ELF-1 (cell line): ENCODE results near the gene IL21R.
"Not testable (repeated sequence)": the region's sequence is repeated elsewhere in the genome, so short reads cannot be mapped to it uniquely, and the experiment has no call there.

Experiments
- DNase-seq: peaks from one replicate; pipeline ENCODE4 v3.0.0-alpha.2; 2016; ENCODE audit warnings: low read depth, low spot score

Gene IL21R

DNA sequence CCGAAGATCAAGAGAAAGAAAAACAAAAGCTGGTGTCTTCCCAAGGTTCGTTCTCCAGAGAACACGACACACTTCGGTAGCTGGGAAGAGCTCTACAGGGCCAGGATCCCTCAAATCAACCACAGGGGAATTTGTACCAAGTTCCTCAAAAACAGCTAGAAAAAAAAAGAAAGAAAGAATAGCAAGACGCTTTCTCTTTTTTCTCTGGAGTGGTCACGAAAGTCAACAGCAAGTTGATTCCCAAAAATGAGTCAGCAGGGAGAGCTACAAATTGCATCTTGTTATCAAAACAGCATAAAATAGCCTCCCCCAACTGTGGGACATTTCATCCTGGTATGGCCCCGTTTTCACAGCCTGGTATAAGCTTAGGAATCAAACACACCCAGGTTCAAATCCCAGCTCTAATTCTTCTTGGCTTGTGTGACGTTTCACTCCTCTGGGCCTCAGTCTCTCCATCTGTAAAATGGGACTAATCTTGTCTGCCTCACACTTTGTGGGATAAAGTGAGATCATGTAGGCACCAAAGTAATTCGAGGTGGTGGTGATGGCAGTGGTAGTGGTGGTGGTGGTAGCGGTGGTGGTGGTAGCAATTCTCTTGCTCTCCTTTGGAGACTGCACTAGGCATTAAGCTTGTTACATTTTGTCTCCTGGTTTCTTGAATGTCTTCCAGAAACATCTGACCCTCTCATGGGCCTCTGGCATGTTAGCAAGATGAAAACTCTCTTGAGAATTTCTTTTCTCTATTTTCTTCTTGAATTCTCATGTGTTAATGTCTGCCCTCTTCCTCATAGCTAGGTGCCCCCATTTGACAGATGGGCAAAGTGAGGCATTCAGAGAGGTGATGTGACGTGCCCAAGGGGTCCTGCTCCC, 988 bp upstream of the IL21R start:
- no peak for DNase-seq

DNA sequence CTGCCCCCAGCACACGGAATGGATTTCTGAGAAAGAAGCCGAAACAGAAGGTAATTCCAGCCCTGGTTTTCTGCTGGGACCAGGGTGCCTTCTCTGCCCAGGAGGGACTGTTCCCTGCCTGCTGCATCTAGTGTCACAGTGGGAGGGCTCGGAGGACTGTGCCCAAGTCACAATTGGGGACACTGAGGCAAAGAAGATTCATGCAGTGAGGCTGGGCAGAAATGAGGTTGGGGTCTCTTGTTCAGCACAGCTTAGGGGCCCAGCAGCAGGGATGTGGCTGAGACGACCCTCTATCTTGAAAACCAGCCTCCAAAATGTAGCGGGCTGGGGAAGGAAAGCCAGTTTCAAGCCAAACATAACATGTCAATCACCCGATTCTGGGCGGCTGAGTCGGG, 592 bp downstream of the IL21R start:
- DNase-seq: no peak

DNA sequence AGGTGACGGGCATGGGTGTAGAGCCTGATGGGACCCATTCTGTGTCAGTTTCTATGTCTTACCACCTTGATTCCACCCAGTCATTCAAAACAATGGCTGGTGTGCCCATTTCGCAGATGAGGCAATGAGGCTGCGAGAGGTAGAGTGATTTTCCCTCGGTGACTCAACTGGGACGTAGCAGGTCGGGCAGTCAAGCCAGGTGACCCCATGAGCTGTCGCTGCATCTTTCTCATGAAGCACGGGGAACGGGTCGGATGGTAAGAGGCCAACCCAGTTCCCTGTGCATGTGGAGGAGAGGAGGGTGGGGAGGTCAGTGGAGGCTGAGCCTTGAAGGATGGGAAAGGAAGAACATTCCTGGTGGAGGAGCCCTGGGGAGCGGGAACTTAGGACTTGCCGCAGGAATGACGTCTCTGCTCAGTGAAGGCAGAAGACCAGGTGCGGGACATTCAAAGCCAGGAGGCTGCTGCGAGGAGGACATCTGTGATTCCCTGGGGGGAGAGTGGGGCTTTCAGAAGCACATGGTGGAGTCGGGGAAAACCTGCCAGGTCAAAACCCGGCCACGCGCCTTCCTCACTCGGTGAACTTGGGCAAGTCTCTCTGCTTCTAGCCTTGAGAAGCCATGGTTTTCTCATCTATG, 1.1 kb downstream of the IL21R start:
- no peak for DNase-seq

DNA sequence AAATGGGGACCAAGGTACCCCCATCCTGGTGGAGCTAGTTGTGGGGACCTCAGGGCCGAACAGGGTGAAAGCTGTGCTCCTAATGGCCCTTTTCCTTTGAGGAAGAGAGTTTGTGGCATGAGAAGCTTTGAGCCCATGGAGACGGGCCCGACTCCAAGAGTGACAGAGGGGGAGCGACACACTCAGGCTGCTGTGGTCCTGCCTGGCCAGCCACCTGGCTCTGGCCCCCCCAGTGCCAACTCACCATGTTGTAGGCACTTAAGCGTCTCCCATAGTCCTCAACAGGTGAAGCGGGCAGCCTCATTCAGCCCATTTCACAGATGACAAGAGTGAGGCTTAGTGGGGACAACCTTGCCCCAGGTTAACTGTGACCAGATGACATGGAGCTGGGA, 1.6 kb downstream of the IL21R start:
- no peak for DNase-seq

DNA sequence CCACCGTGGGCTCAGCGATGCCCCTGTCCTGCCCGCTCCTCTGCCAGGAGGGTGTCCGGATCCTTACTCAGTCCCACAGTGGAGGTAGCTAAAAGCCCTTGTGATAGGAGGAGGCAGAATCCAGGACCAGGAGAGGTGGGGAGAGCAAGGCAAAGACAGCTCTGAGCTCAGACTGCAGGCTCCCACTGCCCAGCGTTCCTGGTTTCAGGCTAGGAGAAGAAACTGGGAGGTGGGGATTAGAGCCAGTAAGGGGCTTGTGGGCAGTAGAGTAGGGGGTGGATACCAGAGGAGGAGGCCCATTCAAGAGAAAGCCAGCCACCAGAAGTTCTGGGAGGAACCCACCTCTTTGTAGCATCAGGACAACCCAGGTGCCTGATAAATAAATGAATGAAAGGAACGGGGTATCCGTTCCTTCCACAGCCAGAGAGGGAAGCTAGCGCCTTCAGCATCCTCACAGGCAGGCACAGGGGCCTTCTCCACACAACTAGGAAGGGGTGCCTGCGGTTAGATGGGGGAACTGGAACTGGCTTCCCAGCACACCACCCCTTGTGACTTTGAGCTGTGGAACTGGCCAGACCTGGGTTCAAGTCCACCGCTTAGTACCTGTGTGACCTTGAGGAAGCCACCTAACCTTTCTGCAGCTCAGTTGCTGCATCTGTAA, 2.3 kb downstream of the IL21R start:
- no peak for DNase-seq

DNA sequence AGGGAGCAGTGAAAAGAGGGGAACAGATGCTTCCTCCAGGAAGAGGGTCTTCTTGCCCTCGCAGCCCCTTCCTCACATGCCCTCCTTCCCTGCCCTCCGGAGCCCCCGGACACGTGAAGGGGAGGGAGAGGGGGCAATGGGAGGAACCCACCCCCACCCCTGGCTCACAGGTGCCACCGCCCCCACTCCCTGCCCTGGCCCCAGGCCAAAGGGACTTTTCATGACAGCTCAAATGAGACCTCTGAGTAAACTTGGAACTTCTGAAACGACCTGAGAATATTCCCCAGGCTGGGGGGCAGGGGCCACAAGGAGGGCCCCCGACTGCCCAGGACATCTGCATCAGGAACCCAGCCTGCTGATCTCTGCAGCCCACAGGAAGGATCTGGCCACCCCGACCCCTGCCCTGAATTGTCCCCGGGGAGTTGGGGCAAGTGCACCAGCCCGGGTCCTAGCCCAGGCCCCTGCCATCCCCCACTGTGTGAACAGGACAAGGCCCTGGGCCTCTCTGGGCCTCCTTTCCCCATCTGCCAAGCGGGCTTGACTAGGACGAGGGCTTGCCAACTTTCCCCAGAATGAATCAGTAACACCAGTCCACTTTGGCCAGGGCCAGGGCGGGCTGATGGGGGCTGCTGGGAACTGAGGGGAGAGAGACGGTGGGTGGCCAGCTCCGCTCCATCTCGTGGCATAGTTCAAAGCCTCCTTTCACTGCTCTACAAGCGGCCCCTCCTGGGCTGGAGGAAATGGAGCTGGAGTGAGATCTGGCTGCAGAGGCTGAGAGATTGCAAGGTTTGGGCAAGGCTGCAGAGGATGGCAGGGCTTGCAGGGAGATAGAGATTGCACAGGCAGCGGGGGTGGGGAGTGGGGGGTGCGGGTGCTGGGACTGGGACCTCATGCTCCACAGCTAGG, 3.8 kb downstream of the IL21R start:
- DNase-seq: no peak

DNA sequence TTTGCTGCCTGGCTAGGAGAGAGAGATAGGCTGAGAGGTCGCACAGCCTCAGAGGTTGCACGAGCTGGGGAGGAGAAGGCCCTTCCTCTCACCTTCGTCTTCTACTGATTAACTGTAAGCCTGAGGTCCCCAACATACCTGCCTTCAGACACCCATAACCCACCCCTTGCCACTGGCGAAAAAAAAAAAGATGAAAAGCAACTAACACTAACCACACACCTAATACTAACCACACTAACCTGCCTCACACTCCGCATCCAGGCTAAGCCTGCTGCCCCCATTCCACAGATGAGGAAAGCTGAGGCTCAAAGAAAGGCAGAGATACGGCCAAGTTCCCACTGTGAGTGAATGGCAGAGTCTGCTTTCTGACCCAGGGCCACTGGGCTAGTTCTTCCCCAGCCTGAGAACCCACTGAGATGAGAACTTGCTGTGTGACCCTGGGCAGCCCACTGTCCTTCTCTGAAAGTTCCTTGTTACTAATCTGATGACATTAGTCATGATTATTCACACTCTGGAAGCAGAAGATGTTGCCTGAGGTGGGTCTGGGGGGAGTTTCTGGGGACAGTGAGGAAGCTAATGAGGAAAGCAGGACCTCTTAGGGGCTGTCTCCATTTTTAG, 4.6 kb downstream of the IL21R start:
- DNase-seq: no peak

DNA sequence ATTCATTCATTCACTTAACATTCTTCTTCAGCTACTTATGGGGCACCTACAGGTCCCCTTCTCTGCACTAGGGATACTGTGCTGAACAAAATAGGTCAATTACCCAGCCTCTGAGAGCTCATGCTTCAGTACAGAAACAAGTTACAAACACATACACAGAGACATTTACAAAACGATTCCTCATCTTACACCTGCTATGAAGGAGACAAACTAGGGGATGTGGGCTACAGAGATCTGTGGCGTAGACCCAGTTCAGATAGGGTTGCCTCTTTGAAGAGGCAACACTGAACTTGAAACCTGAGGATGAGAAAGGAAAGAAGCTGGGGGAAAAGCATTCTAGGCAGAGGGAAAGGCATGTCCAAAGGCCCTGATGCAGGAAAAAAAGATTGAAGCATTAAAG, 5.2 kb downstream of the IL21R start:
- DNase-seq: no peak

DNA sequence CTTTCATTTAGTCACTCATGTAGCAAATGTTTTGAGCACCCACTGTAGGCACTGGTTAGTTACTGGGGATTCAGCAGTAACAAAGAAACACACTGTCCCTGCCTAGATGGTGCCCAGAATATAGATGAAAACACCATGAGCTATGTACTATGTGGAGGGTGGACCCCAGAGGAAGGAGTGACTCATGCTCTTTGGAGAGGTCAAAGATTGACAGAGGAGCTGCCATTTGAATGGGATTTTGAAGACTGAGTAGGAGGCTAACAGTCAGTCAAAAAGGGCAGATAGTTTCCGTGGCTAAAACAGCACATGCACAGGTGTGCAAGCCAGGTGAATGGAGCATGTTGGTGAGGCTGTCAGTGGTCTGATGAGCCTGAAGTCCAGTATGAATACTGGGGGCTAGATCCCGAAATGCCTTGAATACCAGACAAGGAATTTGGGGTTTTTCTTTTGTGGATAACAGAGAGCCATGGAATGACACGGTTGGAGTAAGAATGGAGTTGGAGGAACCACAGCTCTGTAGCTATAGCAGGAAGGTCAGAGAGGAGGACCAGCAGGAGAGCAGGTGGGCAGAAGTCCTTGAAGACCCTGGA, 6.1 kb downstream of the IL21R start:
- no peak for DNase-seq

DNA sequence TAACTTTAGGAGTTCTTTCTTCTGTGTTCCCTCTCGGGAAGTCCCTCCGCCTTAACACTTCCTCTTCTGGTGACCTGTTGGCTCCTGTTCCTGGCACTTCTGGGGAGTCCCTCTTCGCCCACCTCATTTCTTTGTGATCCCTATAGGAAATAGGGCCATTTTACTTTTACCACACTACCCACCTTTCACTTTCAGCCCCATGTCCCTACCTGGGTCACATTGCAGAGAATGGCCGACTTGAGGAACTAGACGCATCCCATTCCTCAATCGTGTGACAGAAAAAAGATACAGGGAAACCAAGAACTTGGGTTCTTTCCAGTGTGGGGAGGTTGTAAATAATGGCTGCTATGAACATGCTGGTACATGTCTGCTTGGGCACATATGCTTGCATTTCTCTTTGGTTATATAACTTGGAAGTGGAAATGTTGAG, 6.6 kb downstream of the IL21R start:
- DNase-seq: no peak

DNA sequence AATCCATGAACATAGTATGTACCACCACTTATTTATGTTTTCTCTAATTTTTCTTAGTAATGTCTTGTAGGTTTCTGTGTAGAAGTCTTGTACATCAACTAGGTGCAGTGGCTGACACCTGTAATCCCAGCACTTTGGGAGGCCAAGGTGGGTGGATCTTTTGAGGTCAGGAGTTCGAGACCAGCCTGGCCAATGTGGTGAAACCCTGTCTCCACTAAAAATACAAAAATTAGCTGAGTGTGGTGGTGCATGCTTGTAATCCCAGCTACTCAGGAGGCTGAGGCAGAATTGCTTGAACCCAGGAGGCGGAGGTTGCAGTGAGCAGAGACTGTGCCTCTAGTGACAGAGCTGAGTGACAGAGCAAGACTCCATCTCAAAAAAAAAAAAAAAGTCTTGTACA, 8.0 kb downstream of the IL21R start:
- DNase-seq: not testable (repeated sequence)

DNA sequence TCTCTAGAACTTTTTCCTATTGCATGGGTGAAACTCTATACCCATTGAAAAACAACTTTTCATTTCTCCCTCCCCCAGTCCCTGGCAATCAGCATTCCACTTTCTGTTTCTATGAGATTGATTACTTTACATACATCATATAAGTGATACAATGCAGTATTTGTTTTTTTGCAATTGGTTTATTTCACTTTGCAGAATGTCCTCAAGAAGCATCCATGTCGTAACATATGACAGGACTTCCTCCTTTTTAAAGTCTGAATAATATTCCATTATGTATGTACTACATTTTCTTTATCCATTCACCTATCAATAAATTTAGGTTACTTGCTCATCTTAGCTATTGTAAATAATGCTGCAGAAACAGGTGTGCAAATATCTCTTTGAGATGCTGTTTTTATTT, 8.8 kb downstream of the IL21R start:
- no peak for DNase-seq

DNA sequence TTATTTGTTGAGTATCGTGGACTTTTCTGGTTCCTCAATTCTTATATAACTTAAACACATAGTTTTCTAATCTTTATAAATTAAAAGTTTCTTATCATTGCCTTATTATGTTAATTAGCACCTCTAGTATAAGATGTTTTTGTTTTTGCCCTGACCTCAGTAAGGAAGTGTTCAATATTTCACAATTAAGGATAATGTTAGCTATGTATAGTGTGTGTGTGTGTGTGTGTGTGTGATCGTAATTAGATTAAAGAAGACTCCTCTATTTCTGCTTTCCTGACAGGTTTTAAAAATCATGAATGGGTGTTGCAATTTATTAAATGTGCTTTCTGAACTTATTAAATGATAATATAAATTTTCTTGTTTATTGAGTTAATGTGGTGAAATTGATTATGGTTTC, 12.0 kb downstream of the IL21R start:
- no peak for DNase-seq

DNA sequence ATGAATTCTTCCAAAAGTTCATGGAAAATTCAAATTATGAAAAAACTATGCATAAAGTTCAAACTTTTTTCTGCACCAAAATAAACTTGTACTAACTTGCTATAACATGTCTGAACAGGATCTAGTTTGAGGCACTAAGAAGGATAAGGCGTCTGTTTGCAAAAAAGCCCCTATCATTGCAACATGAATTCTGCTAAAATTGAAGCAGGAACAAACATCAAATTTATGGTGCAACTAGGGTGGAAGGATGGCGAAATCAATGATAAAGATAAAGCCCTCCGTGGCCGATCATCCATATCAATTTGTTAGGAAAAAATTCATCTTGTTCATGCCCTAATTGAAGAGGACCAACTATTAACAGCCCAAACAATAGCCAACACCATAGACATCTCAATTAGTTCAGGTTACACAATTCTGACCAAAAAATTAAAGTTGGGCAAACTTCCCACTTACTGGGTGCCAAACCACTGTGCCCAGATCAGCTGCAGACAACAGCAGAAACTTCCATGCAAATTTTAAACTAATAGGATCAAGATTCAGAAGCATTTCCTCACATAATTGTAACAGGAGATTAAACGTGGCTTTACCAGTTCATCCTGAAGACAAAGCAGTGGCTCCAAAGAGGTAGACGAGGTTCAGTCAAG, 12.9 kb downstream of the IL21R start:
- DNase-seq: no peak

DNA sequence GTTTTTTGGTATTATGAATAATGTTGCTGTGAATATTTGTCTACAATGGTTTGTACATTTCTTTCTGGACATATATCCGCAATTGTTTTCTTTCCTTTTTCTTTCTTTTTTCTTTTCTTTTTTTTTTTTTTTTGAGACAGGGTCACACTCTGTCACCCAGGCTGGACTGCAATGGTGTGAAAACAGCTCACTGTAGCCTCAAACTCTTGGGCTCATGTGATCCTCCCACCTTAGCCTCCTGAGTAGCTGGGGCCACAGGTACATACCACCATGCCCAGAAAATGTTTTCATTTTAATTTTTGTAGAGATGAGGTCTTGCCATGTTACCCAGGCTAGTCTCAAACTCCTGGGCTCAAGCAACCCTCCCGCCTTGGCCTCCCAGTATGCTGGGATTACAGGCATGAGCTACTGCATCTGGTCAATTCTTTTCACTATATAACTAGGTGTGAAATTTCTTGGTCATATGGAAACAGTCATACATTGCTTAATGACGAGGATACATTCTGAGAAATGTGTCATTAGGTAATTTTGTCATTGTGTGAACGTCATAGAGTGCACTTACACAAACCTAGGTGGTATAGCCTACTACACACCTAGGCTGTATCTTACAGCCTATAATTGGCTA, 15.2 kb downstream of the IL21R start:
- DNase-seq: no peak

DNA sequence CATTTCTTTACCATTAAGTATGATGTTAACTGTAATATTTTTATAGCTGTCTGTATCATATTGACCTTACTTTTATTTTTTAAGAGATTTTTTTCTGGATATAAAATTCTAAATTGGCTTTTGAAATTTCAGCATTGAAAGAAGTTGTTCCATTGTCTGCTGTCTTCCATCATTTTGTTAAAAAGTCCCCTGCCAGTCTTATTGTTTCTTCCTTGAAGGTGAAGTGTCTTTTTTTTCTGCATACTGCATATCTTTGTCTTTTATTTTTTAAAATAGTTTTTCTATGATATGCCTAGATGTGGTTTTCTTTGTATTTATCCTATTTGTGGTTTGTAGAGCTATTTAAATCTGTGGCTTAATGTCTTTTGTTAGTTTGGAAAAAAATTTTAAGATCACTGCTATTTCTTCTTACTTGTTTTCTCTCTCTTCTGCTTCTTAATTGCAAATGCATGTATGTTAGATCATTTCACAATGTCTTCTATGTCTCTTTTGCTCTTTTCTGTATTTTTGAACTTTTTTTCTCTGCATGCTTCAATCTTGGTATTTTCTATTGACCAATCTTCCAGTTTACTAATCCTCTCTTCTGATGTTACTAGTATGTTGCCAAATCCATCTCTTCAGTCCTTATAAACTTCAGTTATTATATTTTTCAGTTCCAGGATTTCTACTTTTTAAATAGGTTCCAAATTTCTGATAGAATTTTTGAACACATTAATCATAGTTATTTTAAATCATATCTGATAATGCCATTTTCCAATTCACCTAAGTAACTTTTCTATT, 20.2 kb downstream of the IL21R start:
- no peak for DNase-seq

DNA sequence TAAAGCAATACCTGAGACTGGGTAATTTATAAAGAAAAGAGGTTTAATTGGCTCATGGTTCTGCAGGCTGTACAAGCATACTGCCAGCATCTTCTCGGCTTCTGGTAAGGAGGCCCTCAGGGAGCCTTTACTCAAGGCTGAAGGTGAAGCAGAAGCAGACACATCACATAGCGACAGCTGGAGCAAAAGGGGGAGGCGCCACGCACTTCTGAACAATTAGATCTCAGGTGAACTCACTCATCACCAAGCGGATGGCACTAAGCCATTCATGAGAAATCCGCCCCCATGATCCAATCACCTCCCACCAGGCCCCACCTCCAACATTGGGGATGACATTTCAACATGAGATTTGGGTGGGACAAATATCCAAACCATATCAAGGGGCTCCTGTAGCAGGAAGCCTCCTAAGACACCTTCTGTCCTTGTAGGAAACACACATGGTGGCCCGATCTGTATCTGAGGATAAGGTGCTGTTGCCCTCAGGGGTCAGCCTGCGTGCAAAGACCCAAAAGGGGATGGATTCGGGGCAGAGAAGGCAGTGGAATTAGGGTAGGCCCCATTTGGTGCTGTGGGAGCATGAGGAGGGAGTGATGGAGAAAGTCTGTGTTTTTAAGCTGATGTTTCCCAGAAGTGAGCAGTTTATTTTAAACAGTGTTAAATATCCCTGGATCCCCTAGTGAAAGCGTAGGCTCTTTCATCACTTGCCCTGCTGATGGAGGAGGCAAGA, 23.0 kb downstream of the IL21R start:
- DNase-seq: no peak

DNA sequence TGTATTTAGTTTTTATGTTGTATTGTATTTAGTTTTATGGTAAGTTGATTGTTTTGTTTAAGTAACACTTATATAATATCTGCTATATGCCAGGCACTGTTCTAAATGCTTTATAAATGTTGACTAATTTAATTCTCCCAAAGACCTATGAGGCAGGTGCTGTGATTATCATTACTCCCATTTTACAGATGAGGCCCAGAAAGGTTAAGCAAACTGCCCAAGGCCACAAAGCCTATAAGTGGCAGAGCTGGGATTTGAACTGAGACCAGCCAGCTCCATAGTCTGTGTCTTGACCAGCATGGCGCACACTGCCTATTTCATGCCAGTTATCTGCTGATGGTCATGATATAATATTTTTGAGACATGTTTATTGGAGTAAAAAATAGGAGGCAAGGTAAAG, 24.0 kb downstream of the IL21R start:
- DNase-seq: no peak
